GM13977 (cell line): ENCODE measurements around the gene UNC119.

Experiments used
- DNase-seq: peaks from one replicate; pipeline ENCODE4 v3.0.0; 2012; ENCODE audit warnings: low spot score
- in situ Hi-C: fragments of 300-500 bp; cut with MboI; formaldehyde crosslinking; loops from one replicate; pipeline ENCODE4 v1.12.0; 2022; ENCODE audit warnings: low sequenced_read_pairs, low pct_unique_long_range_greater_than_20kb, mixed read lengths, inconsistent platforms; ENCODE audit not compliant: unreplicated experiment
- TF ChIP-seq, protein P1 (sequence below): IDR thresholded peaks from 2 replicates; pipeline ENCODE4 v1.5.1; 2012; ENCODE audit warnings: mild to moderate bottlenecking, control low read depth; ENCODE audit not compliant: insufficient read depth; ENCODE audit errors: extremely low read depth, missing control alignments

The UNC119 gene

DNA sequence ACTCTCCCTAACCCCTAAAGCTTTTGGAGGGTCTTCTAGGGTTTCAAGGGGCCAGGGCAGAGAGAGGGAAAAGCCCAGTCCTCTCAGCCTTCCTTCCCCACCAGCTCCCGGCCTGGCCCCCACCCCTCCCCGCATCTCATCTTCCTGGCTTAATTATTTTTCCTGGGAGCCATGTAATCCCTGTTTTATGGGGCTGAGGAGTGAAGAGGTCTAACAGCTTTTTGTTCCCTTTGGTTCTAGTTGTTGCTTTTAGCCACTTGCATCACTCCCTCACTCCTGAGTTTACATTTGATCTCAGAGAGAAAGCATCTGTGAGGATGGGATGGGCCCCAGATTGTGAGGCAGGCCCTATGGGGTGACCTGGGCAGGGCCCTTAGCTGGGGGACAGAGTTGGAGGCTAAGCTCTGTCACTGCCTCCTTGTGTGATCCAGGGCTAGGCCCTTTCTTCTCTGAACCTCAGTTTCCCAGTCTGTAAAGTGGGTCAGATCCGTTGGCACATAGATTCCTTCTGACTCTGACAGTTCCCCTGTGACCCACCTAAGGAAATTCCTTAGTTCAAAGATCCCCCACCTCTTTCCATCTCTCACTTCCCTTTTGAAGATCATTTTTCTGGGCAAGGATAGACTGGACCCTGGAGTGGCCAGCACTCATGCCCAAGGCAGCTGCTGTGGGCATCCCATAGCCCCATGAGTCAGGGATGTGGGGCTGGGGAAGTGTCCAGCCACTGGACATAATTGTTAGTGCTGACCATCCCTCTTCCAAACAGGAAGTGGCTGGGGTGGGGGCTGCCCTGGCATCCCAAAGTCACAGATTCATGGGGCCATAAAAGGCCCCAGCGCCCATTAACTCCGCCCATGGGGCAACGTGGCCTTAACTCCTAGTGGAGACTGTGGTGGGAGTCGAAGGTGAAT lies 20.1 kb downstream of the UNC119 start:
- in situ Hi-C loops, result loop anchor here (25.0 kb wide), 1 partner anchor 145 kb away; no protein-coding TSS in a partner anchor
- no peak for DNase-seq
- TF ChIP-seq, protein P1, sequence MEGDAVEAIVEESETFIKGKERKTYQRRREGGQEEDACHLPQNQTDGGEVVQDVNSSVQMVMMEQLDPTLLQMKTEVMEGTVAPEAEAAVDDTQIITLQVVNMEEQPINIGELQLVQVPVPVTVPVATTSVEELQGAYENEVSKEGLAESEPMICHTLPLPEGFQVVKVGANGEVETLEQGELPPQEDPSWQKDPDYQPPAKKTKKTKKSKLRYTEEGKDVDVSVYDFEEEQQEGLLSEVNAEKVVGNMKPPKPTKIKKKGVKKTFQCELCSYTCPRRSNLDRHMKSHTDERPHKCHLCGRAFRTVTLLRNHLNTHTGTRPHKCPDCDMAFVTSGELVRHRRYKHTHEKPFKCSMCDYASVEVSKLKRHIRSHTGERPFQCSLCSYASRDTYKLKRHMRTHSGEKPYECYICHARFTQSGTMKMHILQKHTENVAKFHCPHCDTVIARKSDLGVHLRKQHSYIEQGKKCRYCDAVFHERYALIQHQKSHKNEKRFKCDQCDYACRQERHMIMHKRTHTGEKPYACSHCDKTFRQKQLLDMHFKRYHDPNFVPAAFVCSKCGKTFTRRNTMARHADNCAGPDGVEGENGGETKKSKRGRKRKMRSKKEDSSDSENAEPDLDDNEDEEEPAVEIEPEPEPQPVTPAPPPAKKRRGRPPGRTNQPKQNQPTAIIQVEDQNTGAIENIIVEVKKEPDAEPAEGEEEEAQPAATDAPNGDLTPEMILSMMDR, result no peak

DNA sequence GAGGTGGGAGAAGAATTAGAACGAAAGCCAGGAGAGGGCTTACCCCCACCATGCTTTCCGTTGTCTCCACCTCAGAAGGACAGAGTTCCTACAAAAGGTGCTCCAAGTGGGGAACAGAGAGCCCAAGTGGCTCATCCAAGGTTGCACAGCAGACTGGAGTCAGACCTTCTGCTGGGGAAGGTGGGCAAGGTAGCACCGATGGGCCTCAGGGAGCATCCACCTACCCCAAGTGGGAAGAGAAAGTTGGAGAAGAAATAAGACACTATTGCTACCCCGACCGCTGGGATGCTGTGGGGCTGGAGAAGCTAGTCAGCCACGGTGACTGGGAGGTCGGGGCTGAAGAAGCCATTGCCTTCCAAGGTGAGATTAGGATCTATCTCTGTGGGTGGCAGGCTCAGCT lies 21.5 kb downstream of the UNC119 start:
- TF ChIP-seq, protein P1, result no peak
- no peak for DNase-seq
- in situ Hi-C loops, result loop anchor here (25.0 kb wide), 1 partner anchor 144 kb away; no protein-coding TSS in a partner anchor

DNA sequence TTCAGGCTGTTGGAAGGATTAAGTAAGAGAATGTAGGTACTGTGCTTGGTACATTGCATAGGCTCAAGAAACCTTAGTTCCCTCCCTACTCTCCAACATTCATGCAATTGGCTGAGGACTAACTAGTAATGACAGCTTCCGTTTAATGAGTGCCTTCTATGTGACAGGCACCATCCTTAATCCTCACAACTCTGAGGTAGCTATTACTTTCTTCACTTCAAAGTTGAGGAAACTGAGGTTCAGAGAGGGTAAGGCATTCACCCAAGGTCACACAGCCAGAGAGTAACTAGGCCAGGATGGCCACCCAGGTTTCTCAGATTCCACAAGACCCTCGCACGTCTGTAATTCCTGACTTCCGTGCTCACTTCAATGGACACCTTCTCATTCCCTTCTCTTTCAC lies 22.2 kb downstream of the UNC119 start:
- TF ChIP-seq, protein P1, result no peak
- no peak for DNase-seq
- in situ Hi-C loops, result loop anchor here (25.0 kb wide), 1 partner anchor 143 kb away; no protein-coding TSS in a partner anchor

DNA sequence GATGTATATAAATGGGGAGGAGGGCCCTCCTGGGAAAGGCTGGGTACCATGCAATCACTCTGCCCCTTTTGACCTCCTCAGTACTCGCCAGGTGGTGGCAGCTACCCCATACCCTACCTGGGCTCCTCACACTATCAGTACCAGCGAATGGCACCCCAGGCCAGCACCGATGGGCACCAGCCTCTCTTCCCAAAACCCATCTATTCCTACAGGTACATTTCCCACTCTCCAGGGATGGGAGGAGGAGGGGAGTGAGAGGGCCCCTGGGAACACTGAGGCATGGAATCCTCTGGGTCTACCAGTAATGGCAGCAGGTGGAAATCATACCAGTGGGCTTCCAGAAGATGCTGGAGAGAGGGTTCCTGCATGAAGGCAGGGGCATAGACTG lies 23.4 kb downstream of the UNC119 start:
- in situ Hi-C loops, result loop anchor here (25.0 kb wide), 1 partner anchor 142 kb away; no protein-coding TSS in a partner anchor
- TF ChIP-seq, protein P1, result no peak
- no peak for DNase-seq

DNA sequence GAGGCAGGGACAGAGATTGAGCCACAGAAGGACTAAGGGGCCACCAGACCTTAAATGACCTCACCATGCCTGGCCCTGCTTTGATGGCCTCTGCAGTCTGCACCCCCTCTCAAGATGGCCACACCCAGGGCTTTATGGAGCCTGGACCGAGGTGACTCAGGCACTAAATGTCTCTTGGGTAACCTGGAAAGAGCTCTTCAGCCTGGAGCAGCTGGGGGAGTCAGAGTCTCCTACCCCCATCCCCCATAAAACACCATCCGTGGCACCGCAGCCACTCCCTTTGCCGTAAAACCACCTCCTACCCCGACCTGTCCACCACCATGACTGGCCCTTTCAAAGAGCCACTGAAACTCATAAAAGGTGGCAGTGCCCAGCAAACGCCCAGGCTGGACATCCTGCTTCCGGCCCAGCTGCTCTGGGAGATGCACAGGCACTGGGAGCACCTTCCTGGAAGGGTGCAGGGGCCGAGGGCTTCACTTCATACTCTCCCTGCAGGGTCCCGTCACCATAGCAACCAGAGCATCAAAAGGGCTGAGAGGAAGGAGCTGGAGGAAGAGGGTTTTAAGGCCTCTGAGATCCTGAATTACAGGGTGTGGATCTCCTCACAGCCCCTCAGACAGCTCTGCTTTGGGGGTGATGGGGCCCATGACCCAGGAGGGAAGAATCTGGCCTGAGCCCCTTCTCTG lies 24.0 kb downstream of the UNC119 start:
- TF ChIP-seq, protein P1, result no peak
- DNase-seq, result no peak
- in situ Hi-C loops, result loop anchor here (25.0 kb wide), 1 partner anchor 141 kb away; no protein-coding TSS in a partner anchor

DNA sequence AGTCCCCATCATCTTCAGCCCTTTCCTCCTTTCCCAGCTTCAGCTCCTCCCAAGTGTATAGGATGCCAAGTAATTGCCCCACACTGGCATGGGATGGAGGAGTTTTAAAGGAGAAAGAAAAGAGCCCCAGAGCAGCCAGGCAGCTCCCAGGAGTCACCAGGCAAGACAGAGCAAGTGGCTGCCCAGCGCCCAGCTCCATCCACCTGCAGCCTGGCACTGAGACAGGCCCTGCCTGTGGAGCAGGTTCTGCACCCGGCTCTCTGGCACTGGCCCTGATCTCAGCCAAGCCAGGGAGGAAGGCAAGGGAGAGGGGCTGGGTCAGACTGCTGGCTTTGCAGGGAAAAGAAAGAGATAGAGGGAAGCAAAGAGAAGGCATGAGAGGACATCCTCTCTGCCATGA lies 24.6 kb downstream of the UNC119 start:
- TF ChIP-seq, protein P1, result no peak
- DNase-seq, result no peak
- in situ Hi-C loops, result loop anchor here (25.0 kb wide), 1 partner anchor 141 kb away; no protein-coding TSS in a partner anchor
